ENCODE results near the gene IGFL2. TPM values are rescaled to one million over a fixed set of nuclear protein-coding genes. Genes with fewer than 3 reads are reported as not detected.

Gene IGFL2
- total RNA-seq, 2 donors from 2014 or later, result 2.5 TPM; not detected in 1

- H3K9me3 ChIP-seq, result no peaks in the 10 kb centered on the region
- H3K4me3 ChIP-seq, result no peak overlapping the region
- intact Hi-C loops (cut with DNase I), result no loop called here
- no peaks in the 10 kb centered on the region for H3K36me3 ChIP-seq
- no peak for DNase-seq
- TF ChIP-seq CTCF (IDR thresholded peaks at IDR 0.05), result no peak
- H3K27ac ChIP-seq, result no peak overlapping the region
- no peak overlapping the region for H3K9ac ChIP-seq (ENCODE audit: low read depth in 2 of 2, low read length in 2 of 2)
- no peaks in the 10 kb centered on the region for H3K27me3 ChIP-seq
- H3K4me1 ChIP-seq, result no peaks in the 10 kb centered on the region
Measured at GRCh38 chr19:46111376-46111775, 36.7 kb upstream of the IGFL2 start.

DNA sequence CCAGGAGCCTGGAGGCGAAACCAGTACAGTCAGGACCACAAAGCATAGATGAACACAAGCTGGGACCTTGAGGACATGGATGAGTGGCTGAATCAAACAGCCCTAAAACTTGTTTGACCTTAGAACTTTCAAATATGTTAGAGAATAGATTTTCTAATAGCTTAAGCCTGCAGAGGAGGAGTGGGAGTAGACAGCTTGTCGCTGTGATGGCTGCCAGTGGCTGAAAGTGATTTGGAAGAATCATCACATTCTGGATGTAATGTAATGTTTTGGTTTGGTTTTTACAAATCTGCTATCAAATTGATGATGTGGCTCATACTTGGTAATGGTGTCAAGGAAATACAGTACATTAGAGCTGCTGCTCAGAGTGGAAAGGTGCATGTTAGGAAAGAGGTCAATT lies 35.5 kb upstream of the IGFL2 start:
- no peak for TF ChIP-seq CTCF (IDR thresholded peaks at IDR 0.05)
- no peaks in the 10 kb centered on the region for H3K27me3 ChIP-seq
- no peaks in the 10 kb centered on the region for H3K9me3 ChIP-seq
- no peak overlapping the region for H3K27ac ChIP-seq
- no peak for DNase-seq
- H3K36me3 ChIP-seq, result no peaks in the 10 kb centered on the region
- H3K4me1 ChIP-seq, result no peaks in the 10 kb centered on the region
- H3K9ac ChIP-seq (ENCODE audit: low read depth in 2 of 2, low read length in 2 of 2), result no peak overlapping the region
- no peak overlapping the region for H3K4me3 ChIP-seq
- intact Hi-C loops (cut with DNase I), result no loop called here

DNA sequence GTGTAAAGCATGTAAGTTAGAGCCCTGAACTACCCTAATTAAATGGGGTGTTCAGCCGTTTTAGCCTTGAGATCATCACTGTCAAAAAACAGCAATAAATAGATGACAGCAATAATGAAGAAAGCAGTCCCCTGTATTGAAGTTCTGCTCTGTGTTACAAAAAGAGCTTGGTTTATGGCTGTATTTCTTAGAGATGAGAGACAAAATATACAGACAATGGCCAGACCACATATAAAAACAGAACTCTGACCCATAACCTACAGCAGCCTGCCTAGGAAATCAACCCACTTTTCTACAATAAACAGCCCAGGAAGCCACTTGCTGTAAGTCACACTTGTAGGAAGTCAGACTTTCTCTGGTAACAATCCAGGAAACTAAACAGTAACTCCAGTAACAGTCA lies 34.3 kb upstream of the IGFL2 start:
- intact Hi-C loops (cut with DNase I), result no loop called here
- no peak for TF ChIP-seq CTCF (IDR thresholded peaks at IDR 0.05)

DNA sequence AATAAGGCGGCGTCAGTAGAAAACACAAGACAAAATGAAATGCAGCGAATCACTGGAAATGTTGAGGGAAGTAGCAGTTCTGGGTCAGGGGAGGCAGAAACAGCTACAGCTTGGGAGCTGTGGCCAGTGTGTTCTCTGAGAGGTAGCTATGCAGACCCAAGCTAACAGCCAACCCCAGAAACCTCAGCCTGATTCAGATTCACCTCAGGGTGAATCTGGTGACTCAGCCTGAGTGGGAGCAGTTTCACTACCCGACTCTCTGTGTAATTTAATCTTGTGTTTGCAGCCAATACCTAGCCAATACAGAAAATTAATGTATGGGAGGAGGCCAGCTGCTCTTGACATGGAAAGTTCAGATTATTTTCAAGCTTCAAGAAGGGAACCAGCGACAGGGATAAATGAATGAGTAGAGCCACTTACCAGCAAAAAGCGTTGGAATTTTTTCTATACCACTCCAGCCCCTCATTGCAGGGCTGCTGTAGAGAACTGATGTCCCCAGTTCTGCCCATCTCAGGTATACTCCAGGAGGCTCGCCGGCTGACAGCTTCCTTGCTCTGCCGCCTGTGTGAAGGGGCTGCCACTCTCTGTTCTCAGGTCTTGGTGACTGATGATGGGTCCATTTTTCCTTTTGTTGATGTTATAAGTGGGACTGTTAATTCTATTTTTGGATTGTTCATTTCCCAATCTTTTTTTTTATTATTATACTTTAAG lies 32.5 kb upstream of the IGFL2 start:
- no peak overlapping the region for H3K27ac ChIP-seq
- TF ChIP-seq CTCF (IDR thresholded peaks at IDR 0.05), result no peak
- H3K27me3 ChIP-seq, result no peaks in the 10 kb centered on the region
- no peaks in the 10 kb centered on the region for H3K36me3 ChIP-seq
- H3K4me3 ChIP-seq, result no peak overlapping the region
- H3K4me1 ChIP-seq, result no peaks in the 10 kb centered on the region
- no peak overlapping the region for H3K9ac ChIP-seq (ENCODE audit: low read depth in 2 of 2, low read length in 2 of 2)
- DNase-seq, result no peak
- intact Hi-C loops (cut with DNase I), result no loop called here
- no peaks in the 10 kb centered on the region for H3K9me3 ChIP-seq

More for the DNA sequence above, 34.3 kb upstream of the IGFL2 start:
- DNase-seq, result no peak
- no peak overlapping the region for H3K27ac ChIP-seq
- no peaks in the 10 kb centered on the region for H3K36me3 ChIP-seq
- H3K27me3 ChIP-seq, result no peaks in the 10 kb centered on the region
- H3K4me1 ChIP-seq, result no peaks in the 10 kb centered on the region
- no peaks in the 10 kb centered on the region for H3K9me3 ChIP-seq
- no peak overlapping the region for H3K9ac ChIP-seq (ENCODE audit: low read depth in 2 of 2, low read length in 2 of 2)
- no peak overlapping the region for H3K4me3 ChIP-seq

GRCh38 chr19:46116121-46116520 lies 31.9 kb upstream of the IGFL2 start:
- no peak overlapping the region for H3K4me3 ChIP-seq
- no peak for TF ChIP-seq CTCF (IDR thresholded peaks at IDR 0.05)
- H3K36me3 ChIP-seq, result no peaks in the 10 kb centered on the region
- H3K4me1 ChIP-seq, result no peaks in the 10 kb centered on the region
- no peak overlapping the region for H3K9ac ChIP-seq (ENCODE audit: low read depth in 2 of 2, low read length in 2 of 2)
- no peak overlapping the region for H3K27ac ChIP-seq
- no peak for DNase-seq
- intact Hi-C loops (cut with DNase I), result no loop called here
- H3K9me3 ChIP-seq, result no peaks in the 10 kb centered on the region
- no peaks in the 10 kb centered on the region for H3K27me3 ChIP-seq
